ENCODE measurements around the gene GFRAL.

Gene GFRAL

GRCh38 chr6:55377150-55377549 lies 49.9 kb downstream of the GFRAL start:
- H3K27me3 ChIP-seq (ENCODE audit: insufficient read depth, low read depth, severe bottlenecking): peaks cover 4% of the 10 kb centered on the region
- DNase-seq: no peak
- no peaks in the 10 kb centered on the region for H3K9me3 ChIP-seq (ENCODE audit: severe bottlenecking)
- no peak for TF ChIP-seq CTCF (IDR thresholded peaks at IDR 0.05; ENCODE audit: low read depth, low read length)
- H3K4me3 ChIP-seq (ENCODE audit: low read depth, low read length): no peak overlapping the region
- no peak overlapping the region for H3K27ac ChIP-seq
- H3K36me3 ChIP-seq: no peaks in the 10 kb centered on the region

GRCh38 chr6:55379471-55379870 lies 52.2 kb downstream of the GFRAL start:
- no peak overlapping the region for H3K4me3 ChIP-seq (ENCODE audit: low read depth, low read length)
- no peak for TF ChIP-seq CTCF (IDR thresholded peaks at IDR 0.05; ENCODE audit: low read depth, low read length)
- H3K27me3 ChIP-seq (ENCODE audit: insufficient read depth, low read depth, severe bottlenecking): peaks cover 4% of the 10 kb centered on the region
- H3K9me3 ChIP-seq (ENCODE audit: severe bottlenecking): no peaks in the 10 kb centered on the region
- no peak for DNase-seq
- H3K36me3 ChIP-seq: no peaks in the 10 kb centered on the region
- H3K27ac ChIP-seq: no peak overlapping the region

- no peak overlapping the region for H3K4me3 ChIP-seq (ENCODE audit: low read depth, low read length)
- DNase-seq: no peak
- H3K27ac ChIP-seq: no peak overlapping the region
Observed at GRCh38 chr6:55379895-55380294, 52.6 kb downstream of the GFRAL start.

GRCh38 chr6:55388211-55388610 lies 60.9 kb downstream of the GFRAL start:
- H3K9me3 ChIP-seq (ENCODE audit: severe bottlenecking): no peaks in the 10 kb centered on the region
- H3K27me3 ChIP-seq (ENCODE audit: insufficient read depth, low read depth, severe bottlenecking): peaks cover 3% of the 10 kb centered on the region
- TF ChIP-seq CTCF (IDR thresholded peaks at IDR 0.05; ENCODE audit: low read depth, low read length): no peak
- DNase-seq: no peak
- no peaks in the 10 kb centered on the region for H3K36me3 ChIP-seq
- H3K4me3 ChIP-seq (ENCODE audit: low read depth, low read length): no peak overlapping the region
- H3K27ac ChIP-seq: no peak overlapping the region

More at GRCh38 chr6:55379895-55380294, 52.6 kb downstream of the GFRAL start:
- Histone ChIP-seq H3K36me3 (no peaks in the 10 kb centered on the region), H3K27me3 (ENCODE audit: insufficient read depth, low read depth, severe bottlenecking) (peaks cover 4% of the 10 kb centered on the region), H3K9me3 (ENCODE audit: severe bottlenecking) (no peaks in the 10 kb centered on the region)
- TF ChIP-seq CTCF (IDR thresholded peaks at IDR 0.05; ENCODE audit: low read depth, low read length): no peak

GRCh38 chr6:55395871-55396270 lies 68.6 kb downstream of the GFRAL start:
- no peak for DNase-seq

More at GRCh38 chr6:55395871-55396270, 68.6 kb downstream of the GFRAL start:
- Histone ChIP-seq H3K27me3 (ENCODE audit: insufficient read depth, low read depth, severe bottlenecking) (peaks cover 2% of the 10 kb centered on the region), H3K4me3 (ENCODE audit: low read depth, low read length) (no peak overlapping the region), H3K36me3 (no peaks in the 10 kb centered on the region), H3K27ac (no peak overlapping the region), H3K9me3 (ENCODE audit: severe bottlenecking) (no peaks in the 10 kb centered on the region)
- no peak for TF ChIP-seq CTCF (IDR thresholded peaks at IDR 0.05; ENCODE audit: low read depth, low read length)
